HG03354 (cell line): ENCODE results near the gene CSTF2T.

ENCODE experiments used
- ATAC-seq: cut with Tn5 transposase; IDR thresholded peaks from one replicate; pipeline ENCODE4 v1.9.1; 2021; ENCODE audit warnings: mild to moderate bottlenecking; ENCODE audit not compliant: unreplicated experiment, poor library complexity, severe bottlenecking

Gene CSTF2T, protein sequence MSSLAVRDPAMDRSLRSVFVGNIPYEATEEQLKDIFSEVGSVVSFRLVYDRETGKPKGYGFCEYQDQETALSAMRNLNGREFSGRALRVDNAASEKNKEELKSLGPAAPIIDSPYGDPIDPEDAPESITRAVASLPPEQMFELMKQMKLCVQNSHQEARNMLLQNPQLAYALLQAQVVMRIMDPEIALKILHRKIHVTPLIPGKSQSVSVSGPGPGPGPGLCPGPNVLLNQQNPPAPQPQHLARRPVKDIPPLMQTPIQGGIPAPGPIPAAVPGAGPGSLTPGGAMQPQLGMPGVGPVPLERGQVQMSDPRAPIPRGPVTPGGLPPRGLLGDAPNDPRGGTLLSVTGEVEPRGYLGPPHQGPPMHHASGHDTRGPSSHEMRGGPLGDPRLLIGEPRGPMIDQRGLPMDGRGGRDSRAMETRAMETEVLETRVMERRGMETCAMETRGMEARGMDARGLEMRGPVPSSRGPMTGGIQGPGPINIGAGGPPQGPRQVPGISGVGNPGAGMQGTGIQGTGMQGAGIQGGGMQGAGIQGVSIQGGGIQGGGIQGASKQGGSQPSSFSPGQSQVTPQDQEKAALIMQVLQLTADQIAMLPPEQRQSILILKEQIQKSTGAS

DNA sequence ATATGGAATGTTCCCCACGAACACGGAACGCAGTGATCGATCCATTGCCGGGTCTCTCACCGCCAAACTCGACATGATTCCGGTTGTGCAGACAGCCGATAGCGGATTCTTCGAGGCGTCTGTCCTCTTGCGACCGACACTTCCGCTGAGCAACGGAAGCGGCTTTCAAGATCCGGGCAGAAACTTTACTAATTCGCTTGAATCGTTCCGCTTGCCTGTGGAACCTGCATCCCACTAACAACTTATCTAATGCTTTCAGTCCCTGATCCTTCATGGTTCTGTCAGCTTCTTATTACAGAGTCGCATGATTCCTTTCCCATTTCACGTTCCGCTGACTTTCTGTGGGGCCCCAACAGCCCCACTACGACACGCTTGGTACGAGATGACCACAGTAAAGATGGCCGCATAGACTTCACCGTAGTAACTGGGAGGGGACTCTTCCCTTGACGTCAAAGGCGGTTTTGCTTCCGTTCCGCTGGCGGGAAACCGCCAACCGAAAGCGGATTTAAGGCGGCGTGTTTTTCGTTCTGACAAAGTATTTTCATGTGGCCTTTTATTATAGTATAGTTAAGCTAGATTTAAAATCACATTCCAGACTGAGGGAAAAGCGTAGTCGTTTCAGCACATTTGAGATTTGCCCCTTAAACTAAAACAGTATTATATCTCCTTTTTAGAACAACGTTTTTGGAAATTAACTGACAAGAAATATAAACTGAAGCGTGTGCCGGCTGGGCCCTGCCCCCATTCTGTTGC is at the start of gene CSTF2T:
CSTF2T (minus strand) TSS at position 121 of the 753 bp plus-strand sequence; CDS start at position 75, 46 bp downstream.
- peak; percentile 94 for ATAC-seq

GRCh38 chr10:51748959-51749358 is 49.6 kb upstream of the CSTF2T start:
- no peak for ATAC-seq

DNA sequence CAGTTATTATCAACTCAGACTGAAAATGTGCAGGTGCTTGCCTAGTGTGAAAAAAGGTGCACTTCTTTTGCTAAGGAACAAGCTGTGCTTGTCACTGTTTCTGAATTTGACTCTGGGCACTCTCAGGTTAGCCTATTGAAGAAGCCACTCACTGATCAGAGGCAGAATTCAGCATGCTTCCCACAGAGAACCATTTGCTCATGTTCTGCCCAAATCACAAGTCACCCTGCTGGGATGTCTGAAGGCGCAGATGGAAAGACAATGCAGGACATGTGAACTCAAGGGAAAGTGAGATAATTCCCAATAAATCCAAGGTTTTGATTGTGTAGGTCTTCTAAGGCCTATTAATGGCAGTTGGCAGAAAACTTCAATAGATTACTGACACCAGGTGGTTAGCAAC is 47.8 kb upstream of the CSTF2T start:
- ATAC-seq: no peak

GRCh38 chr10:51745397-51745796 is 46.0 kb upstream of the CSTF2T start:
- ATAC-seq: no peak

- no peak for ATAC-seq
Measured at GRCh38 chr10:51744235-51745000, 45.0 kb upstream of the CSTF2T start.

DNA sequence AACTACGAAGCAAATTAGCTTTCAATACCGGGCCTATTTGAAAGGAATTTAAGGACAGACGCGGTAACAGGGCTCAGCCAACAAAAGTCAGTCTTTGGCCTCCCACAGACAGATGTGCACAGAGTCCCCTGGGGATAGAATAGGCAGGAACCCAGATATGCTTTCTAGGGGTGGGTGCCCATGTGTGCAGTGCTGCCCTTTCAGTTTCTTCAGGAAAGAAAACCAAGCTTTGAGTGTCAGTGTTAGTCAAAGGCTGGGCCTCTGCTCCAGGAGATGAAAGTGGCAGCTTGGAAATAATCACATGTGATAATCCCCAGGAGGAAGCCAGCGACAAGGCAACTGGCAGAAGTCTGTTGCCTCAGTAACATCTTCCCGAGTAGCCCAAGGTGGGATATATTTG is 43.8 kb upstream of the CSTF2T start:
- ATAC-seq: peak; percentile 91

- ATAC-seq: no peak
Measured at GRCh38 chr10:51733057-51733456, 33.7 kb upstream of the CSTF2T start.

DNA sequence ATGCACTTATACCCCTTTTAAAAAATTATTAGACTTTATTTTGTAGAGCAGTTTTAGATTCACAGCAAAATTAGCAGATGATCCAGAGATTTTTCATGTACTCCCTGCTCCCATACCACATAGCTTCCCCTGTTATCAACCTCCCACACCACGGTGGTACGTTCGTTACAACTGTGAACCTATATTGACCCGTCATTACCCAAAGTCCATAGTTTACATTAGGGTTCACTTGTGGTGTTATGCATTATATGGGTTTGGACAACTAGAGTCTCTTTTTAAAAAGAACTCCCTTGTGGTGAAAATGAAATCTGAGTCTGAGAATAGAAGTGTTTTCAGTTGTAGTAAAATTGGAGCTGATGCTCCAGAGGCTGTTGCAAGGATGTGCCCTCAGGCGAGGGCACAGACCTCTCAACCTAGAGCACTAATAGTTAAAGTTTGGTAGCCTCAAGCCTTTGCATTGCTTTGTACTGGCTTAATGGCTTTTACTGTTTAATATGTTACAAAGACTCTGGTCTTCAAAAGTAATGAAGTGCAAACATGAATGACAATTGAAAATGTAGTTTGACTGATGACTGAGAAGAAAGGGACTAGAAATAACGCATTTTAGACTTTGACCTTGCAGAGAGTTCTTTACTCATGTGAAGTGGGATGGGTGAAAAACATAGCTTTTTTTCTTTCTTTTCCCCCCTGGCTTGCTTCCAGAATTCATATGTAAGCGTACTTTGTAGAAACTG is 30.6 kb upstream of the CSTF2T start:
- ATAC-seq: no peak

DNA sequence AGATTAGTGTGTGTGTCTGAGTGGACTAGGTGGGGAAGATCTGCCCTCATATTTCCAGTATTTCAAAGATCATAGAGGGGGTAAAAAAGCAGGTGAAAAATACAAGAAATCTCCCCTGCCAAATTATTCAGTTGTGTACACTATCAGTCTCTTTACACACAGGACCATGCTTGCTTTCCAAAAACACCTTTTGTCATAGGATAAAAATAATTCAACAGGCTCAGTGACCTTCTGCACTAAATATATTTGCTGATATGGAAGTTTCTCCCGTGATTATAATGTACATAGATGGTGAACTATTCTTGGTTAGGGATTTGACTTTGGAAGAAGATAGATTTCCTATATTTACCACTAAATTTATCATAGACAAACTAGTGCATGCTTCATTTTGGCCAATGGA is 24.6 kb upstream of the CSTF2T start:
- no peak for ATAC-seq

GRCh38 chr10:51718804-51719291 is 19.5 kb upstream of the CSTF2T start:
- ATAC-seq: no peak

- no peak for ATAC-seq
Measured at GRCh38 chr10:51716981-51717380, 17.6 kb upstream of the CSTF2T start.

GRCh38 chr10:51711519-51711891 is 12.1 kb upstream of the CSTF2T start:
- ATAC-seq: no peak

DNA sequence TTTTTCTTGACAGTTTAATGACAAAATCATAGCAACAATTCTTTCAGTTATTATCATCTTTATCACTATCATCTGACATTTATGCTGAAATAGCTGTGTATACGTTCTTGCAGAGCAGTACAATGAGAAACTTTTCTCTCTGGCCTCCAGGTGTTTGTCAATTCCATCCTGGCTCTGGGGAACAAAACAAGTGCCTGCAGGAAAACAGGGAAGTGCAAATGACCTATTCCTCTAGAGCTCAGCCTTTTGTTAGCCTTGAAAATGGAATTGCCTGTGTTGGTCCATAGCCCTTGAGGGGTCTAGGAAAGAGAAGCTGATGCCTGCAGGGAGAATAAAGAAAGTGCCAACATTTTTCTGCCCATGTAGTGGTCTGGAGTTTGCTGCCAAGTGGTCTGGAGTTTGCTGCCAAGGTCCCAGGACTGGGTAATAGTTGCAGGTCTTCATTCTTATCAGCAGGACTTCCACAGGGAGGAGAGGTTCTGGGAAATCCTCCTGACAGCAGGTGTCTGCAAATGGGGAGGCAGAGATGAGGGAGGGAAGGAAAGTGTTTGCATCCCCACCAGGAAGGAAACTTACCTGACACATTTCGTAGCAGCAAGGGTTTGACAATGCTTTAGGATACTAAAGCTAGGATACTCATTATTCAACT is 10.1 kb upstream of the CSTF2T start:
- ATAC-seq: no peak

GRCh38 chr10:51708609-51709008 is 9.2 kb upstream of the CSTF2T start:
- ATAC-seq: no peak

DNA sequence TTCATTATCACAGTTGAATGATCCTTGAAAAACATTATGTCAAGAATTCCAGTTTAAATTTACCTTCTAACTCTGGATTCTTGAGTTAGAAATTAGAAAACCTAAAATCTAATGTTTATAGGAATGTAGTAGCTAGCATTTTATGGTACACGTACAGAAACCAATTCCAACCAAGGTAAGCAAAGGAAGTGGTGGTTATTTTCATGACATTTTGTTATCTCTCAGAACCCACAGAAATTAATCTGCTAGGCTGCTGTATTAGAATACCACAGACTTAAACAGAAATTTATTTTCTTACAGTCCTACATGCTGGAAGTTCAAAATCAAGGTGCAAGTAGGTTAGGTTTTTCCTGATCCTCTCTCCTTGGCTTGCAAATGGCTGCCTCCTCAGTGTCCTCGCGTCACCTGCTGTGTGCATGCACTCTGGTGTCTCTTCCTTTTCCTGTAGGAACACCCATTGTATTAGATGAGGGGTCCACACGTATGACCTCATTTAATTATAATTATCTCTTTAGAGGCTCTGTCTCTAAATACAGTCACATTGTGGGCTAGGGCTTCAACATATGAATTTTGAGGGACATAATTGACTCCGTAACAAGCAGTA is 8.5 kb upstream of the CSTF2T start:
- no peak for ATAC-seq

- ATAC-seq: no peak
Measured at GRCh38 chr10:51707392-51707791, 8.0 kb upstream of the CSTF2T start.

- ATAC-seq: no peak
Measured at GRCh38 chr10:51706225-51706624, 6.8 kb upstream of the CSTF2T start.

- no peak for ATAC-seq
Measured at GRCh38 chr10:51705774-51706173, 6.4 kb upstream of the CSTF2T start.
